HG02623 (cell line): ENCODE measurements around the gene PLCG1.

Experiments
- ATAC-seq: cut with Tn5 transposase; IDR thresholded peaks from one replicate; pipeline ENCODE4 v1.9.1; 2021; ENCODE audit warnings: moderate library complexity; ENCODE audit not compliant: unreplicated experiment

The PLCG1 gene

DNA sequence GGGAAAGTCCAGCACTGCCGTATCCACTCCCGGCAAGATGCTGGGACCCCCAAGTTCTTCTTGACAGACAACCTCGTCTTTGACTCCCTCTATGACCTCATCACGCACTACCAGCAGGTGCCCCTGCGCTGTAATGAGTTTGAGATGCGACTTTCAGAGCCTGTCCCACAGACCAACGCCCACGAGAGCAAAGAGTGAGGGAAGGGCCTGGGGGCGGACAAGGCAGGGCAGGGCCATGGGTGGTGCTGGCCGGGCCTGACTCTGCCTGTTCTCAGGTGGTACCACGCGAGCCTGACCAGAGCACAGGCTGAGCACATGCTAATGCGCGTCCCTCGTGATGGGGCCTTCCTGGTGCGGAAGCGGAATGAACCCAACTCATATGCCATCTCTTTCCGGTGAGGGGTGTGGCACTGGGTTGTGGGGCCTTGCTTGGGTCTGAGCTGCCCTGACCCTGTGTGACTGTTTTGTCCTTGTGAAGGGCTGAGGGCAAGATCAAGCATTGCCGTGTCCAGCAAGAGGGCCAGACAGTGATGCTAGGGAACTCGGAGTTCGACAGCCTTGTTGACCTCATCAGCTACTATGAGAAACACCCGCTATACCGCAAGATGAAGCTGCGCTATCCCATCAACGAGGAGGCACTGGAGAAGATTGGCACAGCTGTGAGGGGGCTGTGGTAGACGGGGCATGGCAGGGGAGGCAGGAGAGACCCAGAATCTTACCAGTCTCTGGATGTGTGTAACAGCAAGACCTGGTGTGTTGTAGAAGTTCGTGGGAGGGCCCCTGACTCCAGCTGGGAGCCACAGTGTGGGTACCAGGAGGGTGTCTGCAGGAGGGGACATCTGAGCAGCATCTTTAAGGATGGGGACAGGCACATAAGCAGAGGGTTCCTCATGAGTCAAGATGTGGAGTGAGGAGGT, 29.1 kb downstream of the PLCG1 start:
- ATAC-seq = no peak

DNA sequence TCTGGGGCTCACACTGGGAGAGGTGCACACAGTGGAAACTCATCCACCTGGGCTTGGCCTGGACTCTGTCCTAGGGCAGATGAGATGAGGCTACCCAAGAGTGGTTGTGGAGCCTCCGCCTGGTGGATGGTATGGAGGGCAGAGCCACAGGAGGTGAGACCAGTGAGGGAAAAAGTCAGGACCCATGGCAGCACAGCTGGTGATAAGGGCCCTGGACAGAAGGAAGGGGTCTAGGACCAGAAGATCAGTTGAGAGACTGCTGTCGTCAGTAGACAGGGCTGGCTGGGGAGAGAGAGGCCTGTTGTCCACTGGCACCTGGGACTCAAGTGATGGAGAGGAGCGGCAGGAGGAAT, 29.8 kb downstream of the PLCG1 start:
- no peak for ATAC-seq

DNA sequence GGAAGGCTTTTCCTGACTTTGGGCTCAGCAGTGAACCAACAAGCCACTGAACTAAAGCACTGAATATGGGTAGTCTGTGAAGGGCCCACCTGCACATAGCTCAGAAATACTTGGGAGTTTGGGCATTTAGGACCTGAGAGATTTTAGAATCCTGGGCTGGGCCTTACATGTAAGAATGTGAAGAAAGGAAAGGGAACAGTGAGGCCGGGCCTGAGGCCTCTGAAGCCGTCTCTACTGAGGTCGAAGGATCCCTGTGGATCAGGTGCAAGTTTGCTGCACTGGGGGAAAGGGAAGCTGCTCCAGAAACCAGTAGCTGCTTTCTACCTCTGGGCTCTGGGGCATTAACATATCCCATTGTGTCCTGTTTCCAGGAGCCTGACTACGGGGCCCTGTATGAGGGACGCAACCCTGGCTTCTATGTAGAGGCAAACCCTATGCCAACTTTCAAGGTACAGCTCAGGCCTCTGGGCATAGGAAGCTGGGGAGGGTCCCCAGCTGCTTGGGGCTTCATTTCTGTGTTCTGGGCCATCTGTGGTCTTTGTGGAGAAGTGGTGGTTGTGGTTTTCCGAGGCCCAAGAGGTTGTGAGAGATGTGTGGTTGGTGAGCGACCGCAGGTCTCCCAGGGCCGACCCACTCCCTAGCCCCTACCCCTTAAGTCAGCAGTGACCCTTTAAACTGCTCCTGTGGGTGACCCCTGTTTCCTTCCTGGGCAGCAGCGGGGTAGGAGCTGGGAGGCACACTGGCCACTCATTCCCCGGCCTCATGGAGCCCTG, 30.3 kb downstream of the PLCG1 start:
- ATAC-seq = no peak

DNA sequence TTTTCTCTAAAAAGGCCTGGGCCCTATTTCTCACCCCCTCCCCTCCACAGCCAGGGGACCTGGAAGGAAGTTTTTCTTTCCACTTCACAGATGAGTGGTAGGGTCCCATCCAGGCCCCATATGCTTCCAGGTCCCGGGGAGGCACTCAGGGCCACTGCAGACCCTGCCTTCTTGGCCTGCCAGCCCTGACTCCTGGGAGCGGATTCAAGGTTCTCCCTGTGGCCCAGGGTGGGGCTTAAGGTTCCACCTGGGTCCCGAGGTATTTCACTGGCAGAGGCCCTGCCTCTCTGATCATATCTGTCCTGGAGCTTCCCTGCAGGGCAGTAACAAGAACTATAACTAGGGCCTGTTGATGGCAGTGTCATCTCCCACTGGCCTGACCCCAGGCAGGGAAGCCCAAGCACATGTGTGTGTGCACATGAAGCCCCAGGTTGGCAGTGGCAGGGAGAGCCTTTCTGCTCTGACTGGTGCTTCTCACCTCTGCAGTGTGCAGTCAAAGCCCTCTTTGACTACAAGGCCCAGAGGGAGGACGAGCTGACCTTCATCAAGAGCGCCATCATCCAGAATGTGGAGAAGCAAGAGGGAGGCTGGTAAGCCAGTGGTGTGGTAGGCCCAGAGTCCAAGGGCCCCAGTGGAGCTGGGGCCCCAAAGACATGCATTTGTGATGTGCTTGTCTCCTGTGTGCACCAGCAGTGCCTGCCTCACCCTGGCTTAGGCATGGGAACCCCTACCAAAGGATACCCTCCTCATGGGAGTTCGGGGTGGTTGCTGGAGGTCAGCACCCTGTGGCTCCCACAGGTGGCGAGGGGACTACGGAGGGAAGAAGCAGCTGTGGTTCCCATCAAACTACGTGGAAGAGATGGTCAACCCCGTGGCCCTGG, 31.2 kb downstream of the PLCG1 start:
- ATAC-seq = no peak

DNA sequence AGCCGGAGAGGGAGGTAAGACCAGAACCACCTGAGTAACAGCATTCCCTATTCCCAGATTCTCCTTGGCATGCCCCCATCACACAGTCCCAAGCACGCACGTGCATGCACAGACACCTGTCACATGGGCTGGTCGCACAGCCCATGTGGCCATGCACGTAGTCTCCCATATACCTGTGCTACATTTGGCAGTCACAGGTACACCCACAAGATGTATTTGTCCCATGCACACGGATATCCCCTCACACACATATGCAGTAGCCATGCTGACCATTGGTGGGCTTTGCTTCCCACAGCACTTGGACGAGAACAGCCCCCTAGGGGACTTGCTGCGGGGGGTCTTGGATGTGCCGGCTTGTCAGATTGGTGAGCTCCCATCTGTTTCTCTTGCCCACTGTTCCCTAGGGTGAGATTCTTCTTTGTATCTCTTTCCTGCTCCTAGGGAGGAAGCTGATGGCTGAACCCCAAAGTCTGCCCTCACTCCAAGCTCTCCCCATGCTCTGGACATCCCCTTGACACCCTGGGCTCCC, 31.9 kb downstream of the PLCG1 start:
- no peak for ATAC-seq

DNA sequence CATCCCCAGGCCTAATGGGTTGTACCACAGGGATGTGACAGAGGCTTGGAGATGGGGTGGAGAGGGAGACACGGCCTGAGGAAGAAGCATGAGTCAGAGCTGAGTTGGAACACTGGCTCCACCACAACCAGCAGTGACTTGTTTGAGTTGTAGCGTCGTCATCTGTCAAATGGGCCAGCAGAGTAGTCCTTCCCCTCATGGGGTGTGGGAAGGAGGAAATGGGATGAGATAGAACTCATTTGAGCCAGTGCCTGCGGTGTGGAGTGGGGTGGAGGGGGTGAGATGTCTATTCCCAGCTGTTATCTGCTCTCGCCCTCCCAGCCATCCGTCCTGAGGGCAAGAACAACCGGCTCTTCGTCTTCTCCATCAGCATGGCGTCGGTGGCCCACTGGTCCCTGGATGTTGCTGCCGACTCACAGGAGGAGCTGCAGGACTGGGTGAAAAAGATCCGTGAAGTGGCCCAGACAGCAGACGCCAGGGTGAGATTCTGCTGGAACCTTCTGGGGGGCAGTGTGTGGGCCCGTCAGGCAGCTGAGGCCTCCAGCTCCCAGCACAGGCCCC, 32.5 kb downstream of the PLCG1 start:
- ATAC-seq = no peak

DNA sequence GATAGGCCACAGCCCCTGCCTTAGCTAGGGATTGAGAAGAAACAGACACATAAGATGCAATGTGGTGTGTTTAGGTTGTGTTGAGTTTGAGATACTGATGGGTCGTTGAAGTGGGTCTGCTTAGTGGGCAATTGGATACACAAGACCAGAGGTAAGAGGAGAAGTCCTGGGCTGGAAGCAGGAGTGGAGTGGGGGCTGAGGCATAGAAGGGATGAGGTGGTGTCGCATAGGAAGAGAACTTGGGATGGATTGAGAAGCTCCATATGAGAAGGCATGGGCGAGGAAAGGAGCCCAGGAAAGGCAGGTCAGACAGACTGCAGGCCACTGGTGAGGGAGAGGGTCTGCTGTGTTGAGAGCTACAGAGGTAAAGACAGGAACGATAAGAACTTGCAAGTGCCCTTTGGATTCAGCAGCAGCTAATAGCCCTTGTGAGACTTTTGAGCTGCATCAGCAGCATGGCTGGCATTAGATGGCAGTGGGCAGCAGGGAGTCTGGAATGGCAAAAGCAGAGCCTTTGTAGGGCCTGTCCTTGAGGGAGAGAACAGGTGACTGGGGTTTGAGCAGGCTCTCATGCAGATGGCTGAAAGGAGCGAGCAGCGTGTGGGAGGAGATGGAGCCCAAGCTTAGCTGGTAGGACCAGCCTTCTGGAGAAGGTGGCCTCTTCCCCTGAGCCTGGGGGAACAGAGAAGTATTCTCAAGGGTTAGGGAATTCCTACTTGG, 33.2 kb downstream of the PLCG1 start:
- no peak for ATAC-seq

DNA sequence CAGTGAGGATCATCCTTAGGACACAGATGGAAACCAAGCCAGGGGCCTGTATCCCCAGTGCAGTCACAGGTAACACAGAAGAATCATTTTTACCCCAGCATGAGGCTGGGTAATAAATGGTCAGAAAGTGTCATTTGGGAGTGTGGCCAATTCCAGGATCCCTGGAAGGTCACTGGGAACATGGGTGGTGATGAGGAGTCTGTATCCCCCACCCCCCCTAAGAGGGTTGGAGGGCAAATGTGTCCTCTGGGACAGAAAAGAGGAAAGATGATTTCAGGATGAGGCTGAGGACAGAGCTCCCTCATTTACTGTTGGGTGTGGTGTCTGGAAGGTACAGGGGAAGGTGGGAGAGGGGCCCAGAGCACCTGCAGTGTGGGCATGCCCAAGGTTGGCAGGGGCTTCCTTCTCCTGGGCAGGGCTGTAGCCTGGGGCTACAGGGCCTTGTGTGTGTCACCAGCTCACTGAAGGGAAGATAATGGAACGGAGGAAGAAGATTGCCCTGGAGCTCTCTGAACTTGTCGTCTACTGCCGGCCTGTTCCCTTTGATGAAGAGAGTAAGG, 34.5 kb downstream of the PLCG1 start:
- ATAC-seq = no peak

DNA sequence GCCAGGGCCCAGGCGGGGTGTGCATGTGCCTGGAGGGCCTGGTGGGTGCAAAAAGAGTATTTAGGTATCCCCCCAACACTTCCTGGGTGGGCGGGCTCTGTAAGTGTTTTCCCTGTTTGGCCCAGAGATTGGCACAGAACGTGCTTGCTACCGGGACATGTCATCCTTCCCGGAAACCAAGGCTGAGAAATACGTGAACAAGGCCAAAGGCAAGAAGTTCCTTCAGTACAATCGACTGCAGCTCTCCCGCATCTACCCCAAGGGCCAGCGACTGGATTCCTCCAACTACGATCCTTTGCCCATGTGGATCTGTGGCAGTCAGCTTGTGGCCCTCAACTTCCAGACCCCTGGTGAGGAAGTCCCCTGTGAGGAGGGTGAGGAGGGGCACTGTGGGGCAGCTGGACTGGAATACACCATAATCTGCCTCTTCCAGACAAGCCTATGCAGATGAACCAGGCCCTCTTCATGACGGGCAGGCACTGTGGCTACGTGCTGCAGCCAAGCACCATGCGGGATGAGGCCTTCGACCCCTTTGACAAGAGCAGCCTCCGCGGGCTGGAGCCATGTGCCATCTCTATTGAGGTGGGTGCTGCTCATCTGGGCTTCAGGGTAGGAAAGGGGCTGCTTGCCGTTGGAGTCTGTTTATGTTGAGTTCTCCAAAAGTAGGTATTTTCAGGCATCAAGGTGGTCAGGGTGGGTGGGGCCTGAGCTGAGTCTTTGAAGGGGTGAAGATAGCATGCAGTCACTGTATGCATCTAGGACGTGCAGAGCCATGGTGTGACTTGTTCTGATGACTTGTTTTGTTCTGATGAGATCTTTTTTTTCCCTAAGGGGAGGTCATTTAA, 35.2 kb downstream of the PLCG1 start:
- no peak for ATAC-seq

DNA sequence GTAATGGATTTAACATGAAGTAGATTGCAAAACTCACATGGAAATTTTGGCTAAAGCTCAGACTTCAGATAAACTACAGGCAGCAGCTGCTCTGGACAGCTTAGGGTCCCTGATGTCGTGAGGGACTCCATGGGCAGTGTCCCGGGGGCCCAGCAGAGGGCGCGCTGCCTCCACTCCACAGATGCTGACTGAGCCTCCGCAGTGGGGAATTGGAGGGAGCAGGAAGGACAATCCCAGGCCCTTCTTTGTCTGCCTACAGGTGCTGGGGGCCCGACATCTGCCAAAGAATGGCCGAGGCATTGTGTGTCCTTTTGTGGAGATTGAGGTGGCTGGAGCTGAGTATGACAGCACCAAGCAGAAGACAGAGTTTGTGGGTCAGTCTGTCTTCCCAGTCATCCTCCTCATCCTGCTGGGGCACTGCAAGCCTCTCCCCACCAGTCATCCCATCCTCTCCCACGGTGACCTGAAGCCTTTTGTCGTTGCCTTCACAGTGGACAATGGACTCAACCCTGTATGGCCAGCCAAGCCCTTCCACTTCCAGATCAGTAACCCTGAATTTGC, 35.9 kb downstream of the PLCG1 start:
- no peak for ATAC-seq

DNA sequence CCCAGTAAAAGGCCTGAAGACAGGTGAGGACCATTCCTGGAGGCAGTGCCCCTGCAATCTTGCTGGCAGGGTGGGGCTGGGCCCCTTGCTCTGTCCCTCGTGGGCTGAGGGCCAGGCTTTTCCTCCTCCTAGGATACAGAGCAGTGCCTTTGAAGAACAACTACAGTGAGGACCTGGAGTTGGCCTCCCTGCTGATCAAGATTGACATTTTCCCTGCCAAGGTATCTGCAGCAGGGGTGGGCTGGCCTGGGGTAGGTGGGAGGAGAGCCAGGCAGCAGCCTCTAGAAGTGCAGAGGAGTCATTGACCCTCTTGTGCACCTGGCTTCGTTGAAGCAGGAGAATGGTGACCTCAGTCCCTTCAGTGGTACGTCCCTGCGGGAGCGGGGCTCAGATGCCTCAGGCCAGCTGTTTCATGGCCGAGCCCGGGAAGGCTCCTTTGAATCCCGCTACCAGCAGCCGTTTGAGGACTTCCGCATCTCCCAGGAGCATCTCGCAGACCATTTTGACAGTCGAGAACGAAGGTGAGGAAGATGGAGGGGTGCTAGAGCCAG, 36.5 kb downstream of the PLCG1 start:
- no peak for ATAC-seq

DNA sequence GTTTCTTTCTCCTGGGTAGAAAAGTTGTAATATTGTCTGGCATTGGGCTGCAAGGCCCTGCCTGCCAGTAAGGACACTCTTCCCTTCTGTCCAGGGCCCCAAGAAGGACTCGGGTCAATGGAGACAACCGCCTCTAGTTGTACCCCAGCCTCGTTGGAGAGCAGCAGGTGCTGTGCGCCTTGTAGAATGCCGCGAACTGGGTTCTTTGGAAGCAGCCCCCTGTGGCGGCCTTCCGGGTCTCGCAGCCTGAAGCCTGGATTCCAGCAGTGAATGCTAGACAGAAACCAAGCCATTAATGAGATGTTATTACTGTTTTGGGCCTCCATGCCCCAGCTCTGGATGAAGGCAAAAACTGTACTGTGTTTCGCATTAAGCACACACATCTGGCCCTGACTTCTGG, 37.0 kb downstream of the PLCG1 start:
- no peak for ATAC-seq

DNA sequence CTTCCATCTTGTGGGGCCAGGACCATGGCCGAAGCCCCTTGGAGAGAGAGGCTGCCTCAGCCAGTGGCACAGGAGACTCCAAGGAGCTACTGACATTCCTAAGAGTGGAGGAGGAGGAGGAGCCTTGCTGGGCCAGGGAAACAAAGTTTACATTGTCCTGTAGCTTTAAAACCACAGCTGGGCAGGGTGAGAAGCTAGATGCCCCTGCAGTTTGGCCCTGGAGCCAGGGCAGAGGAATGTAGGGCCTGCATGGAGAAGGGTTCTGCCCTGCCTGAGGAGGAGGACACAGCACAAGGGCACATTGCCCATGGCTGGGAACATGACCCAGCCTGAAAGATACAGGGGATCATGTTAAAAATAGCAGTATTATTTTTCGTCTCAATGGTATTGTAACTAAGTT, 37.4 kb downstream of the PLCG1 start:
- ATAC-seq = no peak

DNA sequence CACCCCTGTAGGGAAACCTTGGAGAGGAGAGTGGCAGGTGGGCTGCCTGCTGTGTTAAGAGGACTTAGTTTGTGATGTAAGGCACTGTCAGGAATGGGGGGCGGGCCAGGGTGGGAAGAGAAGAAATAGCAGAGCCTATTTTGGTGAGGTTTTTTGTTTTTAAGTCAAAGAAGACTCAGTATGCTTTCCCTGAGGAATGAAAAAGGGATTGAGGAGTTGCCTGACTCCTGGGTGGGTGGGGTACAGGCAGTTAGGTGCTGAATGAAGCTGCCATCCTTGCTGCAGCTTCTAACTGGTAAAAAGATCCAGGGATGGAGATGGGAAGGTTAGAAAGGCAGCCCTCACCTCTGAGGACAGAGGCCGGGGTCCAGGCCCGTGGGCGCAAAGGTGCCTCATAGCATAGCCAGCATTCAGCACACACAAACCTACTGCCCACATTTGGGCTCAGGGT, 37.9 kb downstream of the PLCG1 start:
- ATAC-seq = no peak

DNA sequence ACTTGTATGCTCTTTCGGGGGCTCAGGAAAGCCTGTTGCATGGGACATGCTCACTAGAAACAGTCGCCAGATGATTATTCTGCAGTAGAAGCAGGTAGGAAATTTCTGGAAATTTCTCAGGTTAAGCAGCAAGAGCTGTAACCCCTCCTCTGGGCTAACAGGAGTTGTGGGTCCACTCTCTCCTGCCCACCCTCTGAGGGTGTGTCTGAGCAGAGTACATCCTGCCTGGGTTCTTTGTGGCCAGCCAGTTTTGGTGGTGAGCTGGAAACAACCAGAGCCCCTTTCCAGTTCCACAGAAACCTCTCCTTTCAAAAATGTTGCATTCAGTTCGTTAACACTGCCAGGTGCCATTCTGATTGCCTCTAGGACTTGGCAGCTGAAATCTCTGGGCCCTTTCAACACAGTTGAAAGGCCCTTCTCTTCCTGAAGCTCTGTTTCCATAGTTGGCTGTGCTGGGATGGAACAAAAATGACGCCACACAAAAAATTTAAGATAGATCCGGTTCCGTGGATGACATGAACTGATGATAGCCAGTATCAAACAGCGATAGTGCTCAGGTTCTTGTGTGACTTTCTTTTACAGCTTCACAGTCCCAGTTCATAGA, 38.5 kb downstream of the PLCG1 start:
- ATAC-seq = no peak

DNA sequence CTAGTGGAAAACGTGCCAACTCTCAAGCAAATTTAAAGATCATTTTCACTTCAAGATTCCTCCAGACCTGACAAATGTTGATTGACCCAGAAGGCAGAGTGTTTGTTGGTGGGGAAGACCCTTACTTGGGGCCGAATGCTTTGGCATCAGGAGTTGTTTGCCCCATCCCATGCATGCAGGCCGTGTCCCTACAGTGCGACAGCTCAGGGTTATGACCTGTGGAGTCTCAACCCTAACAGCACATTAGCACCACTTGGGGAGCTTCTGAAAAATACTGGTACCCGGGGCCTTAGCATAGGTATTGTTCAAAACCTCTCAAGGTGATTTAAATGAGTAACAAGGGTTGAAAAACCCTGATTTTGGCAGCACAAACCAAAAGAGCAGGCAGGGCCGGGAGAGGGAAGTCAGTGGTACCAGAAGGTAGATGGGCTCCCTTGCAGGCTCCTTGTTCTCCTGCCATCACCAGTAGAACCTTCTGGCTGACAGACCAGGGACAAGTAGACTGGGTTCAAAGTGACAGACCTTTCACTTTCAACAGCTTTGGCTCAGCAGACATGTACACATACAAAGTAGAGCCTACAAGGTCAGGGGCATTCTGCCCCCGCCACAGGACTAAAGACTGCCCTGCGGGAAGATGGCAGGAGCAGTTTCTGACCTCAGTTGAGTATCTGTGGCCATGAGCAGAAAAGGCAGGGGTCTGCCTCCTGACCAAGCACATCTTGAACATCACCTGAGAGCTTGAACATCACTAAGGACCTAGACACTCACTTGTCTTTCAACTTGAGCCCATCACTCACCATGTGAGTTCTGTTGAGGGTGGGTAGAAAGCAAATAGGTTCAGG, 39.6 kb downstream of the PLCG1 start:
- no peak for ATAC-seq

DNA sequence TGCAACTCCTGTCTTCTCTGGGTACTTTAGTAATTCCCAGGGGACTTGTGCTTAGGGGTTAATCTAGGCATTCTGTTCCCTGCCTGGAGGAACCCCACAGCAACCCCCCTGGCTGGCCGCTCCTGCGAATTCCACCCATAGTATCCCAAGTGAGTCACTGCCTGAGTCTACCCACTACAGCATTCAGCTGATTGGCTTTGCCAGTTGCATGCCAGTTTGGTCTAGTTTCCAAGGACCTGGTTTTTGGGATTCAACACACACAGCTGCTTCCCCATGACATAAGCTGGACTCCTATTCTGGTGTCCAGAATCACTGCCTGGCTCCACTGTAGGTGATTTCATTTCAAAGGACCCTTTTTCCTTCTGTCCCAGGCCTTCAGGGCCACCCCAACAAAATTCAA, 40.3 kb downstream of the PLCG1 start:
- no peak for ATAC-seq
